Coronary artery (tissue), 2 donors: ENCODE measurements around the gene MAPRE2.
"Not testable (repeated sequence)": the region's sequence is repeated elsewhere in the genome, so short reads cannot be mapped to it uniquely, and the experiment has no call there.

Experiments used
- DNase-seq: peaks from one replicate; pipeline ENCODE4 v3.0.0-alpha.2; 2017; ENCODE audit warnings: low spot score
- H3K27ac ChIP-seq, 2 donors: fragments of 200-600 bp; sonication (generic); one replicate each; pipeline ENCODE4 v1.5.1; 2016 to 2019
- H3K4me3 ChIP-seq: fragments of 200-600 bp; sonication (generic); 2 replicates; pipeline ENCODE4 v1.5.1; 2016; ENCODE audit warnings: mild to moderate bottlenecking, moderate library complexity
- TF ChIP-seq, protein P1 (sequence below): fragments of 200-600 bp; sonication (generic); IDR thresholded peaks from one replicate; pipeline ENCODE4 v1.5.1; 2019; ENCODE audit warnings: antibody characterized with exemption

The MAPRE2 gene

DNA sequence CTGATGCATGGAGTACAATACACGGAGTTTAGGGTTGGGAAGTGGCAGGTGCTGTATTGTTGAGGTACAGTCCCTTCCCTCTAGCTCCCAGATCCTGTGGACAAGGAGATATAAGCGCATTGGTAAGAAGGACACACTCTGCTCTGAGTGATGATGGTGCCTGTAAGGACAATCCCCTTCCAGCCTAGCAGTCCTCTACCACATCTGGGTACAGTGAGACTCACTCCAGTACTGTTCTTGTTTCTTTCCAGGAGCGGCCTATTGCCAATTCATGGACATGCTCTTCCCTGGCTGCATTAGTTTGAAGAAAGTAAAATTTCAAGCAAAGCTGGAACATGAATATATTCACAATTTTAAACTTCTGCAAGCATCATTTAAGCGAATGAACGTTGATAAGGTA, 56.0 kb downstream of the MAPRE2 start:
- no peak overlapping the region for H3K27ac ChIP-seq
- no peak overlapping the region for H3K4me3 ChIP-seq
- TF ChIP-seq, protein P1, sequence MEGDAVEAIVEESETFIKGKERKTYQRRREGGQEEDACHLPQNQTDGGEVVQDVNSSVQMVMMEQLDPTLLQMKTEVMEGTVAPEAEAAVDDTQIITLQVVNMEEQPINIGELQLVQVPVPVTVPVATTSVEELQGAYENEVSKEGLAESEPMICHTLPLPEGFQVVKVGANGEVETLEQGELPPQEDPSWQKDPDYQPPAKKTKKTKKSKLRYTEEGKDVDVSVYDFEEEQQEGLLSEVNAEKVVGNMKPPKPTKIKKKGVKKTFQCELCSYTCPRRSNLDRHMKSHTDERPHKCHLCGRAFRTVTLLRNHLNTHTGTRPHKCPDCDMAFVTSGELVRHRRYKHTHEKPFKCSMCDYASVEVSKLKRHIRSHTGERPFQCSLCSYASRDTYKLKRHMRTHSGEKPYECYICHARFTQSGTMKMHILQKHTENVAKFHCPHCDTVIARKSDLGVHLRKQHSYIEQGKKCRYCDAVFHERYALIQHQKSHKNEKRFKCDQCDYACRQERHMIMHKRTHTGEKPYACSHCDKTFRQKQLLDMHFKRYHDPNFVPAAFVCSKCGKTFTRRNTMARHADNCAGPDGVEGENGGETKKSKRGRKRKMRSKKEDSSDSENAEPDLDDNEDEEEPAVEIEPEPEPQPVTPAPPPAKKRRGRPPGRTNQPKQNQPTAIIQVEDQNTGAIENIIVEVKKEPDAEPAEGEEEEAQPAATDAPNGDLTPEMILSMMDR = no peak

DNA sequence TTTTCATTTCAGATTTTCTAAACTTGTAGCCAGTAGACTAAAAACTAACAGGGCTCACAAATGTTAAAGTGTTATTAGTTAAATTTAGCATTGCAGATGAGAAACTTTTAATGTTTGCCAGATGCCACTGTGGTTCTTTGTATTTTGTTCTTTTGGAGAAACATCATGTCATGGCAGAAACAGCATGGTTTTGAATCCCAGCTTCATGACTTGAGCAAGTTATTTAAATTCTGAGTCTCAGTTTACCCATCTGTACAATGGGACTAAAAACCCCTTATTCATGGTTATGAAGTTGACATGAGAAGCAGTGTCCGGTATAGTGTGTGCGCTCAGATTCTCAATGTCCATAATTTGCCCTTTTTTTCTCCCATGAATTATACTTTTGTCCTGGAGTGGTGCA, 56.5 kb downstream of the MAPRE2 start:
- H3K4me3 ChIP-seq = no peak overlapping the region
- no peak overlapping the region for H3K27ac ChIP-seq
- DNase-seq = no peak
- TF ChIP-seq, protein P1 = no peak

More for the DNA sequence above, 56.0 kb downstream of the MAPRE2 start:
- no peak for DNase-seq

DNA sequence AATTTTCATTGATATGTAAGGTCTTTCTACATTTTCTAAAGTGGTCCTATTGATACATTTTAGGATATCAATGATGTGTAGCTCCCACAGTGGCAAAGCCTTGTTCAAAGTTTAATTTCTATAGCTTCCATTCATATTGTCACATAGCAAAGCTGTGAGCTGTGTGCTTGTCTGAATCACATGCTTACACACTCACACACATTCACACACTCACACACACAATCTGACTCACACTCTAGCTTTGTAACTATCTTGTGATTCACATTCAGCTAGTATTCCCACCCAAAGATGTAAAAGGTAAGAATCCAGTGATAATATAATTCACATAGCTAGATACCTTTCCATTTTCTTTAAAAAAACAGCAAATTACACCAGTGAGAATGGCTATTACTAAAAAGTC, 58.7 kb downstream of the MAPRE2 start:
- H3K4me3 ChIP-seq = no peak overlapping the region
- TF ChIP-seq, protein P1 = no peak
- DNase-seq = no peak
- H3K27ac ChIP-seq = peak overlapping the region in 1 of 2 donors; percentile 23

DNA sequence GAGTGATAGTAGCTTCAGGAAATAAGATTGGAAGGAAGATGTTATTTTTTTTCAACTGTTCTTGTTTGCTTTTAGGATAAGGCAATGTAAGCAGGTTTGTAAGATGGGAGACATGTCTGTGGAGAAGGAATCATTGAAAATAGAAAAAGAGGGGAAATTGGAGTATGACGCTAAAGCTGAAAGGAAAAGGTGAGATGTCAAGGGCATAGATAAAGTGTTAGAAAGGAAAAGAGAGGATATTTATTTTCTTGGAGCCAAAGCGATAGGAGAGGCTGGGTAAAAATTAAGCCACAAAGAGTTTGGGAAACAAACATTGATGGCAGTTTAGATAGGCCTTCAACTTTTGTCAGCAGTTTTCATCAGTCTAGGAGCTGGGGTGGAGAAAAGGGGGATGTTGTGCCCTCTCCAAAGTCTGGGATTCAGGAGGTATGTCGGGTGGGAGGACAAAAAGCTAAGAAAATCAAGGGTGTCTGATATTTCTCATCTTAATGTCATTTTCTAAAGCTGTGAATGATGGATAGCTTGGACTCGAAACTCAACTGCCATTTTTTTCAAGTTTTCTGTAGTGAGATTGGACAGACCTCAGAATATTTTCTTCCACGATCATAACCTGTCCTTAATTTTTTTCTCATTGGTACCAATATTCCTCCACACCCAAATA, 63.3 kb downstream of the MAPRE2 start:
- peak overlapping the region in 1 of 2 donors; percentile 36 for H3K27ac ChIP-seq
- no peak for DNase-seq
- H3K4me3 ChIP-seq = no peak overlapping the region
- TF ChIP-seq, protein P1 = no peak

DNA sequence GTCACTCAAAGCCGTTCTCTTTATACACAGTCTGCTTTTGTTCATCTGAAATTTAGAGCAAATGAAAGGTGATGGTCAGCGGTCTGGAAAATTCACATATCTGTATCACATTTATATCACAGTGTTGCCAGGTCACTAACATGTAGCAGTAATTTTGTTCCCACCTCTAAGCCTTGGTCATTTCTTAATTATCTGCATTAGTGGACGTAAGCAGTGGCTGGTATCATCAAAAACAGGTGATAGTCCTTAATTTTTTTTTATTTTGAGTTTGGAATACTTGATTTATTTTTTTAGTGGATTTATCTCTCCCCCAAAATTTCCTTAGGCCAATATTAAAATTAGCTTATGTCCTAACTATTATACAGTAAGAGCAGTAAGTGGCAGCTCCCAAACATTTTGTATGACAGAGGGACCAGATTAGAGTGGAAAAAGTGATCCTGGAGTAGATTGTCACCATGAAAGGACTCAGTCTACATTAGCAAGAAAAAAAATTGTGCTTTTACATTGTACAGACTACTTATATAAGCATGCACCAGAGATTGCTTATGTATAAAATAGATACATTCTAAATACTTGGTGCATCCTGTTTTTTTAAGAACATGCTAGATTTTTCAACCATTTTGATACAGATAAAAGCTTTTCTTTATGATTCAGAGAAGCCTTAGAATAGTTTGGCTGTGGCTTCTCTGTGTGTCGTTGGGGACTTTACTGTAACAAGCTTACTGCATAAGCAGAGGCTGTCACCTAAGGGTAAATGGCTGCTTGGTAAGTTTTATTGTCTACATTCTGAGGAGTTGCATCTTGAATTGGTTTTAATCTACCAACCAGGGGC, 65.0 kb downstream of the MAPRE2 start:
- H3K27ac ChIP-seq = peak overlapping the region in 1 of 2 donors; percentile 2
- no peak for DNase-seq
- TF ChIP-seq, protein P1 = no peak
- no peak overlapping the region for H3K4me3 ChIP-seq

DNA sequence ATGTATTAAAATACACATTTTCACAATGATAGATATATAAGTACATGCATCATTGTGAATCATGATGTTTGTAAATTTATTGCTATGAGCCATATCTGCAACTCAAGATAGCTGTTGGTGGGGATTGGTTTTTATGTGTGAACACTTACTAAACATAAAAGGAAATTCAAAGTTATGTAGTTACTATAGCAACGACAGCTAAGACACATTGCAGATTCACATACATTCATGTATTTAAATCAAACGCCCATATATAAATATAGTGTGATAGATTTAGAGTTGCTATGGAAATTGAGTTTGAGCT, 65.6 kb downstream of the MAPRE2 start:
- DNase-seq = no peak
- no peak overlapping the region for H3K27ac ChIP-seq
- TF ChIP-seq, protein P1 = no peak
- no peak overlapping the region for H3K4me3 ChIP-seq

DNA sequence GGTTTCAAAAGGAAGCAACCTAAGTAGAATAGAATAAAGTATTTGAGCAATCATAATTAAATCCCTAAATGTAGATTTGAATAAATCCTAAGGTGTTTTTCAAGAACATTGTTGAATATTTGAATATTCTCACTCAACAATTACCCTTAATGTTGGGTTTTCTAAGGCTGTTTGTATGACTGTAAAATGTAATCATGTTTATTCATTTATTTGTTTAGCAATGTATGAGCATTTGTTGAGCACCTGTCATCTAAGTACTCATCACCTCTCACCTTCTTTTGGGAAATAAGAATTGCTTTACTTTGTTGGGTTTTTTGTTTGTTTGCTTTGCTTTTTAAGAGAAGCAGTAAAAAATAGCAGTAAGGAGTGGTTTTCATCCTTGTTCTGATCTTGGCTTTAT, 66.0 kb downstream of the MAPRE2 start:
- no peak overlapping the region for H3K27ac ChIP-seq
- DNase-seq = no peak

DNA sequence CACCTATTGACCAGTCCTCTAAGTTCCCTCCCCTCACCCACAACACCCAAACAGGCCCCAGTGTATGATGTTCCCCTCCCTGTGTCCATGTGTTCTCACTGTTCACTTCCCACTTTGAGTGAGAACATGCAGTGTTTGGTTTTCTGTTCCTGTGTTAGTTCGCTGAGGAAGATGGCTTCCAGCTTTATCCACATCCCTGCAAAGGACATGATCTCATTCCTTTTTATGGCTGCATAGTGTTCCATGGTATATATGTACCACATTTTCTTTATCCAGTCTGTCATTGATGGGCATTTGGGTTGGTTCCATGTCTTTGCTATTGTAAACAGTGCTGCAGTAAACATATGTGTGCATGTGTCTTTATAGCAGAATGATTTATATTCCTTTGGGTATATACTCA, 66.9 kb downstream of the MAPRE2 start:
- not testable (repeated sequence) for H3K27ac ChIP-seq, DNase-seq, H3K4me3 ChIP-seq

More for the DNA sequence above, 66.0 kb downstream of the MAPRE2 start:
- TF ChIP-seq, protein P1 = no peak
- no peak overlapping the region for H3K4me3 ChIP-seq
